Caco-2 (cell line): ENCODE data around the gene PTPN3. TPM values are rescaled to one million over a fixed set of nuclear protein-coding genes. Genes with fewer than 3 reads are reported as not detected.

Experiments used
- BruUV-seq: library from RNA; stranded (reverse); fragments of 400-500 nt; replicated peaks from 2 replicates; lab custom pipeline; 2021; lab: Mats Ljungman, UMichigan
- CTCF ChIA-PET: fragments of 300-600 bp; sonication (Branson Sonifier 250); formaldehyde crosslinking; loops from one replicate; lab custom pipeline; 2022; ENCODE audit warnings: antibody characterized with exemption; lab: Charles Lee
- POLR2A ChIA-PET: fragments of 300-600 bp; sonication (Branson Sonifier 250); formaldehyde crosslinking; loops from one replicate; lab custom pipeline; 2022; ENCODE audit warnings: antibody characterized with exemption; lab: Charles Lee
- DNase-seq, 2 experiments: peaks; one replicate each; pipeline versions ENCODE4 v3.0.0 to v3.0.0-alpha.2; 2020 to 2022
- H3K27me3 ChIP-seq: replicated peaks from 2 replicates; pipeline ENCODE4 v1.6.0; 2011; ENCODE audit warnings: low read length; ENCODE audit not compliant: control insufficient read depth, insufficient read depth
- H3K36me3 ChIP-seq: 2 replicates; pipeline ENCODE4 v1.5.1; 2011; ENCODE audit warnings: low read length; ENCODE audit not compliant: control insufficient read depth, insufficient read depth
- H3K4me1 ChIP-seq: fragments of 250-450 bp; sonication (Bioruptor Pico); 2 replicates; pipeline ENCODE4 v1.5.1; 2020; ENCODE audit warnings: mild to moderate bottlenecking
- H3K4me3 ChIP-seq: 2 replicates; pipeline ENCODE4 v1.5.1; 2011; ENCODE audit warnings: low read depth, mild to moderate bottlenecking, control low read depth, low read length
- H3K9me3 ChIP-seq: fragments of 250-450 bp; sonication (Bioruptor Pico); 2 replicates; pipeline ENCODE4 v1.5.1; 2020; ENCODE audit warnings: mild to moderate bottlenecking, moderate library complexity
- H3K27ac Mint-ChIP-seq: one replicate; pipeline ENCODE4 v1.8.0; 2022; ENCODE audit warnings: mixed read lengths; ENCODE audit not compliant: unreplicated experiment
- H3K27me3 Mint-ChIP-seq: one replicate; pipeline ENCODE4 v1.8.0; 2022; ENCODE audit warnings: mixed read lengths; ENCODE audit not compliant: insufficient read depth, unreplicated experiment
- H3K36me3 Mint-ChIP-seq: one replicate; pipeline ENCODE4 v1.8.0; 2022; ENCODE audit warnings: mild to moderate bottlenecking, mixed read lengths; ENCODE audit not compliant: insufficient read depth, unreplicated experiment
- H3K4me1 Mint-ChIP-seq: one replicate; pipeline ENCODE4 v1.8.0; 2022; ENCODE audit warnings: low read depth, mixed read lengths; ENCODE audit not compliant: unreplicated experiment
- H3K4me3 Mint-ChIP-seq: one replicate; pipeline ENCODE4 v1.8.0; 2022; ENCODE audit warnings: mild to moderate bottlenecking, moderate library complexity, mixed read lengths; ENCODE audit not compliant: unreplicated experiment
- H3K9me3 Mint-ChIP-seq: one replicate; pipeline ENCODE4 v1.8.0; 2022; ENCODE audit warnings: mixed read lengths; ENCODE audit not compliant: unreplicated experiment
- intact Hi-C: fragments of 100-400 bp; cut with micrococcal nuclease; formaldehyde crosslinking; loops from one replicate; pipeline ENCODE4 v1.10.0; 2022; ENCODE audit not compliant: unreplicated experiment
- total RNA-seq: library from RNA; stranded (reverse); gene quantifications from 2 replicates; pipeline ENCODE4 v1.2.3, GENCODE V29; 2022
- TF ChIP-seq, protein P1 (sequence below), 2 experiments: fragments of 200-600 bp in 1 of 2; IDR thresholded peaks; 1 replicate in 1 of 2; 2 replicates in 1 of 2; pipeline versions ENCODE4 v1.5.1 to v1.8.0; 2011 to 2022; ENCODE audit warnings: antibody characterized with exemption in 1 of 2, control low read depth in 1 of 2, inconsistent platforms in 1 of 2, low read depth in 1 of 2, low read length in 1 of 2, mild to moderate bottlenecking in 1 of 2, moderate library complexity in 1 of 2; ENCODE audit not compliant: insufficient read depth in 1 of 2, severe bottlenecking in 1 of 2, unreplicated experiment in 1 of 2

The PTPN3 gene
- total RNA-seq, 1 experiment from 2014 or later: 12.4 TPM

GRCh38 chr9:109471475-109472393 is 26.4 kb downstream of the PTPN3 start:
- CTCF ChIA-PET: interaction anchor here (0.7 to 2.2 kb wide), 2 partner anchors 31 kb away, joined by 3 to 27 read pairs; no protein-coding TSS in a partner anchor
- Mint-ChIP-seq H3K27me3 (no peaks in the 10 kb centered on the region), H3K36me3 (peaks cover 5% of the 10 kb centered on the region), H3K4me3 (no peak overlapping the region), H3K9me3 (no peaks in the 10 kb centered on the region), H3K27ac (no peak overlapping the region), H3K4me1 (peaks cover 16% of the 10 kb centered on the region)
- H3K4me1 ChIP-seq: peaks cover 16% of the 10 kb centered on the region
- H3K4me3 ChIP-seq: no peak overlapping the region
- no peaks in the 10 kb centered on the region for H3K36me3 ChIP-seq
- H3K27me3 ChIP-seq: no peaks in the 10 kb centered on the region
- TF ChIP-seq, protein P1, sequence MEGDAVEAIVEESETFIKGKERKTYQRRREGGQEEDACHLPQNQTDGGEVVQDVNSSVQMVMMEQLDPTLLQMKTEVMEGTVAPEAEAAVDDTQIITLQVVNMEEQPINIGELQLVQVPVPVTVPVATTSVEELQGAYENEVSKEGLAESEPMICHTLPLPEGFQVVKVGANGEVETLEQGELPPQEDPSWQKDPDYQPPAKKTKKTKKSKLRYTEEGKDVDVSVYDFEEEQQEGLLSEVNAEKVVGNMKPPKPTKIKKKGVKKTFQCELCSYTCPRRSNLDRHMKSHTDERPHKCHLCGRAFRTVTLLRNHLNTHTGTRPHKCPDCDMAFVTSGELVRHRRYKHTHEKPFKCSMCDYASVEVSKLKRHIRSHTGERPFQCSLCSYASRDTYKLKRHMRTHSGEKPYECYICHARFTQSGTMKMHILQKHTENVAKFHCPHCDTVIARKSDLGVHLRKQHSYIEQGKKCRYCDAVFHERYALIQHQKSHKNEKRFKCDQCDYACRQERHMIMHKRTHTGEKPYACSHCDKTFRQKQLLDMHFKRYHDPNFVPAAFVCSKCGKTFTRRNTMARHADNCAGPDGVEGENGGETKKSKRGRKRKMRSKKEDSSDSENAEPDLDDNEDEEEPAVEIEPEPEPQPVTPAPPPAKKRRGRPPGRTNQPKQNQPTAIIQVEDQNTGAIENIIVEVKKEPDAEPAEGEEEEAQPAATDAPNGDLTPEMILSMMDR (IDR thresholded peaks at IDR 0.05; ENCODE audit: insufficient read depth in 1 of 2, low read depth in 1 of 2, low read length in 1 of 2, severe bottlenecking in 1 of 2, unreplicated experiment in 1 of 2): no peak
- POLR2A ChIA-PET: no interaction called here
- DNase-seq: no peak
- intact Hi-C loops: no loop called here
- no TSS peak for BruUV-seq
- H3K9me3 ChIP-seq: no peaks in the 10 kb centered on the region

DNA sequence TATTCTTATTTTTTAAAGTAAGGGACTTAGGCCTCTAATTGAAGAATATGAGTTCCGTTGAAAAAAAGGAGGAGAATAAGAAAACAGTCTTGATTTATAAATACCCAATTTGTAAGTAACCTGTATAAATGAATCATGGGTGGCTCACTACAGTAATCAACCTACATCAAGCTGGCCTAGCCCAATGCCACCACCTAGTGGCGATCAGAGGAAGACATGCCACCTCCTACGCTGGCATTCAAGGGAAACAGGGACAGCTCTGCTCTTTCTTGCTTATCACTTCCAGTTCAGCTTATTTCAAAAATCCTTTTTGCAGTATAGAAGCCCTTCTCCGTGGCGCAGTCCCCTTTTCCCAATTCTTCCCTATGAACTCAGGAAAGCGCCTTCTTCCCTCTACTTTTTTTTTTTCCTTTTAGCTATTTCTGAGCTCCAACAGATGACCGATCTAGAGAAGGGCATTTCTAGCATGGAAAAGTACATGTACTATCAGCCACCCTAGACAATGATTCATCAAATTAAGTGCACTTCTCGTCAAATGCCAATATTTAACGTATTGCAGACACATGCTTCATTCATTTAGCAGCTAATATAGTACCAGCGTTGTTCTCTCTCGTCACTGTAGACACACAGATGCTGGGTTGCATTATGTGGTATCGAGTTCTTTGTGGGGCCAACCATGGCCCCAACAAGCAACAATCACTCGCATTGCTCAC is 28.3 kb downstream of the PTPN3 start:
- TF ChIP-seq, protein P1 (IDR thresholded peaks at IDR 0.05; ENCODE audit: insufficient read depth in 1 of 2, low read depth in 1 of 2, low read length in 1 of 2, severe bottlenecking in 1 of 2, unreplicated experiment in 1 of 2): peak; percentile 90 to 92
- intact Hi-C loops: loop anchor here (1.0 kb wide), 3 partner anchors 17 to 50 kb away; no protein-coding TSS in a partner anchor
- H3K4me3 Mint-ChIP-seq: no peak overlapping the region
- Histone ChIP-seq H3K9me3 (no peaks in the 10 kb centered on the region), H3K27me3 (no peaks in the 10 kb centered on the region), H3K4me3 (no peak overlapping the region), H3K4me1 (no peaks in the 10 kb centered on the region), H3K36me3 (no peaks in the 10 kb centered on the region)
- CTCF ChIA-PET: interaction anchor here (0.5 to 2.2 kb wide), 10 partner anchors 8 to 140 kb away, joined by 3 to 27 read pairs (median 4); no protein-coding TSS in a partner anchor
- H3K27me3 Mint-ChIP-seq: no peaks in the 10 kb centered on the region
- peaks cover 10% of the 10 kb centered on the region for H3K36me3 Mint-ChIP-seq
- no peaks in the 10 kb centered on the region for H3K9me3 Mint-ChIP-seq
- no peak overlapping the region for H3K27ac Mint-ChIP-seq
- no TSS peak for BruUV-seq
- peak; percentile 70 to 78 for DNase-seq
- H3K4me1 Mint-ChIP-seq: peaks cover 5% of the 10 kb centered on the region
- POLR2A ChIA-PET: no interaction called here

DNA sequence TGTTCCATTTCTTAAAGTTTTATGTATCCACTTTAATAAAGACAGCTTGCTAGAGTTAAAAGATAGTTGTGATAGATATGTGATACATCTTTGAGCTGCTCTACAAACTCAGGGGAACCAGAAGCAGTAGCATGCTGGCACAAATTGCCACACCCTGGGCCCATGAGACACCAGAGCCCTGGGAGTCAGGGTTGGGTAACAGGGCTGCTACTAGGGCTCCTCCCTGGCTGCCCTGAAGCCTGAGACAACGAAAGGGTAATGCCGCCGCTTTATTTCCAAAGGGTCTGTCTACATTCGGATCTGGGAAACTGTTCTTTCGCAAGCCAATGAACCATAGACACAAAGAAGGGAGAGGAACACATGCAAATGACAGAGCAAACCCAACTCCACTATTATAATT is 29.2 kb downstream of the PTPN3 start:
- no peaks in the 10 kb centered on the region for H3K9me3 Mint-ChIP-seq
- intact Hi-C loops: loop anchor here (1.0 kb wide), 3 partner anchors 16 to 51 kb away; no protein-coding TSS in a partner anchor
- no peaks in the 10 kb centered on the region for H3K27me3 Mint-ChIP-seq
- Histone ChIP-seq H3K4me3 (no peak overlapping the region), H3K4me1 (no peaks in the 10 kb centered on the region), H3K36me3 (no peaks in the 10 kb centered on the region), H3K9me3 (no peaks in the 10 kb centered on the region), H3K27me3 (no peaks in the 10 kb centered on the region)
- peaks cover 5% of the 10 kb centered on the region for H3K4me1 Mint-ChIP-seq
- no peak overlapping the region for H3K27ac Mint-ChIP-seq
- peaks cover 10% of the 10 kb centered on the region for H3K36me3 Mint-ChIP-seq
- ChIA-PET CTCF (interaction anchor here (0.7 to 1.8 kb wide), 3 partner anchors 9 to 55 kb away, joined by 4 to 17 read pairs (median 4); no protein-coding TSS in a partner anchor), POLR2A (no interaction called here)
- TF ChIP-seq, protein P1 (IDR thresholded peaks at IDR 0.05; ENCODE audit: insufficient read depth in 1 of 2, low read depth in 1 of 2, low read length in 1 of 2, severe bottlenecking in 1 of 2, unreplicated experiment in 1 of 2): no peak
- DNase-seq: no peak
- no TSS peak for BruUV-seq
- no peak overlapping the region for H3K4me3 Mint-ChIP-seq
